ENCODE data around the gene ZMIZ1.

DNA sequence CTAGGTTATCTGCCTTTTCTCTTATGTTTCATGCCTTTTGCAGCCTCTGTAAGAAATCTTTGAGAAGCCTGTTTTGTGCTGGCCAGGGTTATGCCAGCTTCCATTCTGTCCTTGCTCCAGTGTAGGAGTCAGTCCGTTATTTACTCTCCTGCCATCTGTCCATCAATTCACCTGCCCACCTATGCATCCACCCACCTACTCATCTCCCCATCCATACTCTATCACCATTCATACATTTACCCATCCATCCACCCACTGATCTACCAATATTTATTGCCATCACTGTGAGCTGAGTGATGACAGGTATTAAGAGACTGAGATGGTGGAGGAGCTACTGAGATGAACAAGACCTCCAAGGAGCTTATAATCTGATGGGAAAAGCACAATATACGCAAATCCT is 265.8 kb downstream of the ZMIZ1 start:
- TF ChIP-seq, protein P1, sequence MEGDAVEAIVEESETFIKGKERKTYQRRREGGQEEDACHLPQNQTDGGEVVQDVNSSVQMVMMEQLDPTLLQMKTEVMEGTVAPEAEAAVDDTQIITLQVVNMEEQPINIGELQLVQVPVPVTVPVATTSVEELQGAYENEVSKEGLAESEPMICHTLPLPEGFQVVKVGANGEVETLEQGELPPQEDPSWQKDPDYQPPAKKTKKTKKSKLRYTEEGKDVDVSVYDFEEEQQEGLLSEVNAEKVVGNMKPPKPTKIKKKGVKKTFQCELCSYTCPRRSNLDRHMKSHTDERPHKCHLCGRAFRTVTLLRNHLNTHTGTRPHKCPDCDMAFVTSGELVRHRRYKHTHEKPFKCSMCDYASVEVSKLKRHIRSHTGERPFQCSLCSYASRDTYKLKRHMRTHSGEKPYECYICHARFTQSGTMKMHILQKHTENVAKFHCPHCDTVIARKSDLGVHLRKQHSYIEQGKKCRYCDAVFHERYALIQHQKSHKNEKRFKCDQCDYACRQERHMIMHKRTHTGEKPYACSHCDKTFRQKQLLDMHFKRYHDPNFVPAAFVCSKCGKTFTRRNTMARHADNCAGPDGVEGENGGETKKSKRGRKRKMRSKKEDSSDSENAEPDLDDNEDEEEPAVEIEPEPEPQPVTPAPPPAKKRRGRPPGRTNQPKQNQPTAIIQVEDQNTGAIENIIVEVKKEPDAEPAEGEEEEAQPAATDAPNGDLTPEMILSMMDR (IDR thresholded peaks at IDR 0.05) = no peak
- TF ChIP-seq POLR2A (IDR thresholded peaks at IDR 0.05) = no peak
